Measurements from ENCODE around the gene CMTR1.

Gene CMTR1

DNA sequence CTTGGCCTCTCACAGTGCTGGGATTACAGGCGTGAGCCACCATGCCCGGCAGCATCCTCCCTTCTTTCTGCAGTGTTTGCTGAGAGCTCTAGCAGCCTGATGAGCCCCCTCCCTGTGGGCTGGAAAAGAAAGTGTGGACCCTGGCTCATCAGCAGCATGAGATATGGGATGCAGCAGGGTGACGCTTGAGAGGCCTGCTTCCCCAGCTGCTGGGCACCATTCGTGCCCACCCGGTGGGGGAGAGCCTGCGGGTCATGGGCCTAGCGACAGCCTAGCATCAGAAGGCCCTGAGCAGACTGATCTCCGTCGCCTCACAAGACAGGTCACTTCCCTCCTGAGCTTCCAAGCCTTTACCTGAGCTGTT is 82.7 kb downstream of the CMTR1 start:
- no peaks in the 10 kb centered on the region for H3K9me3 Mint-ChIP-seq
- peaks cover 52% of the 10 kb centered on the region for H3K4me1 Mint-ChIP-seq (ENCODE audit: low read depth)
- peaks cover 3% of the 10 kb centered on the region for H3K36me3 Mint-ChIP-seq (ENCODE audit: low read depth)
- H3K27me3 Mint-ChIP-seq (ENCODE audit: low read depth) = peaks cover 4% of the 10 kb centered on the region
- peak overlapping the region; percentile 98 for H3K27ac Mint-ChIP-seq
- H3K4me3 Mint-ChIP-seq = peak overlapping the region; percentile 64

DNA sequence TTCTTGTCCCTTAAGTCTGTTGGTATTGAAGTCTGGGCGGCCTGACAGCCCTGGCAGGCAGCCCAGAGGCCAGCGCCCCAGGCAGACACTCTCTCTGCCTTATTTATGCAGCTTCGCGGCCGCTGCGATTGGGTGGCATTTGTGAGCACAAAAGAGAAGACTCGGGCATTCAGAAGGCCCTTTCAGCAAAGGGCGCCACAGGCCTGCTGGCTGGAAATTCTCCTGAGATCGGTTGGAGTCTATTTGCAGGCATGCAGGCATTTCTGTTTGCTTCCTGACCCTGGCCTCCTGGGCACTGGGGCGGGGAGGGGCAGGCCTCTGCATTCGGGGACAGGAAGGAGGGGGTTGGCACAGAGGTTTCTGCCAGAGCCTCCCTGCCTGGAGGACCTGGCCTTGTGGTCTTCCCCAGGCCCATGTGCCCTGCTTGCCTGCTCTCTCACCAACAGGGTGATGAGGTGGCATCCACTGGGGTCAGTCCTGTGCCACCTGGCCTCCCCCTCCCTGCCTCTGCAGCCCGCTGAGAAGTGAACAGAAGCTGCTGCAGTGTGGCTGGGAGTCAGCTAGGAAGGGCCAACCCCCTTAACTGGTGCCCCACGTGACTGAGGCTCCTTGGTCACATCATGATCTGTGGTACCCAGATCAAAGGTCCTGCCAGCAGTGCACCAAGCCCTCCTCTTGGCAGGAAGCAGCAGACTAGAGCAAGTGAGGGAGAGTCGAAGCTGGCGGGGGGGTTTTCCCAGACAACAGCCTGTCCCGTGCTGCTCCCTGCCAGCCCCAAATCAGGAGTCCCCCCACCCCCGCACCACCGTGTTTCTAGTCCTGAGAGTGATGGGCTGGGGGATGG is 83.3 kb downstream of the CMTR1 start:
- peak overlapping the region; percentile 64 for H3K4me3 Mint-ChIP-seq
- H3K27me3 Mint-ChIP-seq (ENCODE audit: low read depth) = peaks cover 4% of the 10 kb centered on the region
- H3K36me3 Mint-ChIP-seq (ENCODE audit: low read depth) = peaks cover 3% of the 10 kb centered on the region
- peak overlapping the region; percentile 98 for H3K27ac Mint-ChIP-seq
- no peaks in the 10 kb centered on the region for H3K9me3 Mint-ChIP-seq
- peaks cover 52% of the 10 kb centered on the region for H3K4me1 Mint-ChIP-seq (ENCODE audit: low read depth)

DNA sequence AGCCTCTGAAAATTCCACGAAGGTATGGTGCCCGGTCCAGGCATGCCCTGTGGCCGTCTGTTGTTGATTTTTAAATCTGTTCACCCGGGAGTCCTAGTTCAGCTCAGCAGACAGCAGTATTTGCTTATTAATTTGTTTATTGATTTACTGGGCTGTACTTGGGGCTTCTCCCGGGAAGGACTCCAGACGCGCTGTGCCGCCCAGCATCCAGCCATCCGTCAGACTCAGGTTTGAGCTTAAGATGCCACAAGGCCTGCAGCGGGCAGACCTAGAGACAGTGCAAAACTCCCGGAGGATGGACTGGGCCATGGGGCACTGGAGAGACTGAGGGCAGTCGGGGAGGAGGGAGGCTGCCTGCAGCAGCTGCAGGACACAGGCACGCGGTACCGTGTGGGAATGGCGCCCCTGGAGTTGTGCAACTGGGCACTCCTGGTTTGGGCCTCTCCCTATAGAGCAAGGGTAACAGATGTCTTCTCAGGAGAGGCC is 83.9 kb downstream of the CMTR1 start:
- Mint-ChIP-seq H3K9me3 (no peaks in the 10 kb centered on the region), H3K36me3 (ENCODE audit: low read depth) (peaks cover 3% of the 10 kb centered on the region), H3K4me3 (peak overlapping the region; percentile 74), H3K27ac (peak overlapping the region; percentile 98), H3K4me1 (ENCODE audit: low read depth) (peaks cover 52% of the 10 kb centered on the region), H3K27me3 (ENCODE audit: low read depth) (peaks cover 4% of the 10 kb centered on the region)

- H3K27ac Mint-ChIP-seq = peak overlapping the region; percentile 98
- no peaks in the 10 kb centered on the region for H3K9me3 Mint-ChIP-seq
- peak overlapping the region; percentile 74 for H3K4me3 Mint-ChIP-seq
- H3K27me3 Mint-ChIP-seq (ENCODE audit: low read depth) = peaks cover 4% of the 10 kb centered on the region
- peaks cover 52% of the 10 kb centered on the region for H3K4me1 Mint-ChIP-seq (ENCODE audit: low read depth)
- H3K36me3 Mint-ChIP-seq (ENCODE audit: low read depth) = peaks cover 3% of the 10 kb centered on the region
These were observed 84.4 kb downstream of the CMTR1 start for GRCh38 chr6:37517411-37517812.

- Mint-ChIP-seq H3K27me3 (ENCODE audit: low read depth) (peaks cover 4% of the 10 kb centered on the region), H3K27ac (peak overlapping the region; percentile 98), H3K36me3 (ENCODE audit: low read depth) (peaks cover 3% of the 10 kb centered on the region), H3K9me3 (no peaks in the 10 kb centered on the region), H3K4me1 (ENCODE audit: low read depth) (peaks cover 52% of the 10 kb centered on the region), H3K4me3 (peak overlapping the region; percentile 12)
These were observed 85.1 kb downstream of the CMTR1 start for GRCh38 chr6:37518116-37518515.

DNA sequence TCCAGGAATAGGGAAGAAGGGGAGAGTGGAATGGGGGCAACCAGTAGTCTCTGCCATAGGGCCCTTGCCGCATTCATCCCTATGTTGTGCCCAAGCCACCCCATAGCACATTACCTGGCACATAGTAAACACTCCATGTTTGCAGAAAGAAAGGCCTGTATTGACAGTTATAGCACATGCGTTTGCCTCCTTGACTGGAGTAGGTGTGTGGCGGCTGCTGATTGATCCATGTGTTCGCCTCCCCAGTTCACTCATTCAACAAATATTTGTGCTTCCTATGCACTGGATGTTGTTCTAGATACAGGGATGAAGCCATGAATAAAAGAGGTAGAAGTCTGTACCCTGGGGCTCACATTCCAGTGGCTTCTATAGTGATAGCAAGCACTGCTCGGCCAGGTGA is 86.4 kb downstream of the CMTR1 start:
- no peaks in the 10 kb centered on the region for H3K36me3 Mint-ChIP-seq (ENCODE audit: low read depth)
- no peak overlapping the region for H3K4me3 Mint-ChIP-seq
- peaks cover 45% of the 10 kb centered on the region for H3K4me1 Mint-ChIP-seq (ENCODE audit: low read depth)
- H3K9me3 Mint-ChIP-seq = no peaks in the 10 kb centered on the region
- no peak overlapping the region for H3K27ac Mint-ChIP-seq
- H3K27me3 Mint-ChIP-seq (ENCODE audit: low read depth) = peaks cover under 1% of the 10 kb centered on the region

DNA sequence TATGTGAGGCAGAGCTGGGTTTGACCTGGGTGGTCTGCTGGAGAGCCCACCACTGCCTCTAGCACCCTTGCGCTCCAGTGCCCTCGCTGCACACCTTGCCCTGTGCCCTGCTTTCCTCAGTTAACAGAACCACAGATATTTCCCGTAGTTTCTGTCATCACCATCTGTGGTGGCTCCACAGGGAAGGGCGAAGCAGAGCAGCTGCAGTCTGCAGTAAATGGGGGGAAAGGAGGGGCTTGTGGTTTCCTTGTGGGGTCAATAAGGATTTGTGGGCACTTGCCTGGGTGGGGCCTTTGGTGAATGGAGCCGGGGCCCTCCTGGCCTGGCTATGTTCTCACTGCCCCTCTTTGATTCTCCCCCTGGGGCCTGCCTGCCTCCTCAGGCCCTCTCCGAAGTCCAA is 87.9 kb downstream of the CMTR1 start:
- Mint-ChIP-seq H3K4me3 (no peak overlapping the region), H3K36me3 (ENCODE audit: low read depth) (no peaks in the 10 kb centered on the region), H3K27ac (no peak overlapping the region), H3K9me3 (no peaks in the 10 kb centered on the region), H3K4me1 (ENCODE audit: low read depth) (peaks cover 31% of the 10 kb centered on the region), H3K27me3 (ENCODE audit: low read depth) (no peaks in the 10 kb centered on the region)

- peaks cover 24% of the 10 kb centered on the region for H3K4me1 Mint-ChIP-seq (ENCODE audit: low read depth)
- peaks cover 4% of the 10 kb centered on the region for H3K27me3 Mint-ChIP-seq (ENCODE audit: low read depth)
- no peak overlapping the region for H3K27ac Mint-ChIP-seq
- H3K9me3 Mint-ChIP-seq = no peaks in the 10 kb centered on the region
- H3K4me3 Mint-ChIP-seq = no peak overlapping the region
- H3K36me3 Mint-ChIP-seq (ENCODE audit: low read depth) = no peaks in the 10 kb centered on the region
These were observed 88.7 kb downstream of the CMTR1 start for GRCh38 chr6:37521674-37522073.

DNA sequence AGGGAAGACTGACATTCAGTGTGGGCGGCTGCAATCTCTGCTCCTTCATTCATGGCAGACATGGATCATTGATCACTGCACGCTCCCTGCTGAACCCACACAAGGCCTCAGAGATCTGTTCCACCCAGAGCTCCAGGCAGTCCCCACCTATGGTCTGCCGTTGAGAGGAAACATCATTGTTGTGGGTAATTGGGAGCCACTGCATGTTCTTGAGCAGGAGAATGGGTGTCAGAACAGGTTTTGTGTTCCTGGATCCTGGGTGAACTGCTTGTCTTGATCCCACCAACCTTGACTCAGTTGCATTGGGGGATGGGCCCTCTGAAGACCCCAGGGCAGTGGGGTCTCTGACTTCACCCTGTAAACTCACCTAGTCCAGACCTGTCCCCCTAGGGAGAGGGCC is 89.8 kb downstream of the CMTR1 start:
- Mint-ChIP-seq H3K9me3 (no peaks in the 10 kb centered on the region), H3K36me3 (ENCODE audit: low read depth) (no peaks in the 10 kb centered on the region), H3K27ac (no peak overlapping the region), H3K27me3 (ENCODE audit: low read depth) (peaks cover 12% of the 10 kb centered on the region), H3K4me3 (no peak overlapping the region), H3K4me1 (ENCODE audit: low read depth) (peaks cover 16% of the 10 kb centered on the region)

DNA sequence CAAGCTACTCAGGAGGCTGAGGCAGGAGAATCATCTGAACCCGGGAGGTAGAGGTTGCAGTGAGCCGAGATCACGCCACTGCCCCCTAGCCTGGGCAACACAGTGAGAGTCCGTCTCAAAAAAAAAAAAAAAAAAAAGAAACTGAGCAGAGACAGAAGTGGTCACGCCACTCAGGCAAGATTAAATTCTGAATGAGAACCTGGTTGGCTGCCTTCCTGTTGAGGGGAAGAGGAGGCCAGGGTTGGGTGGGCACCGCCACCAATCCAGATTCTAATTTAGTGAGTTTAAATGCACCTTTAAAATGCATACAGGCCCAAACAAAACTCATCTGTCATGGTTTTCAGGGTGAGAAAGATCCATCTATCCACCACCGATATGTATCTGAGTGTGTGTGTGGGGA is 90.4 kb downstream of the CMTR1 start:
- H3K4me1 Mint-ChIP-seq (ENCODE audit: low read depth) = peaks cover 11% of the 10 kb centered on the region

DNA sequence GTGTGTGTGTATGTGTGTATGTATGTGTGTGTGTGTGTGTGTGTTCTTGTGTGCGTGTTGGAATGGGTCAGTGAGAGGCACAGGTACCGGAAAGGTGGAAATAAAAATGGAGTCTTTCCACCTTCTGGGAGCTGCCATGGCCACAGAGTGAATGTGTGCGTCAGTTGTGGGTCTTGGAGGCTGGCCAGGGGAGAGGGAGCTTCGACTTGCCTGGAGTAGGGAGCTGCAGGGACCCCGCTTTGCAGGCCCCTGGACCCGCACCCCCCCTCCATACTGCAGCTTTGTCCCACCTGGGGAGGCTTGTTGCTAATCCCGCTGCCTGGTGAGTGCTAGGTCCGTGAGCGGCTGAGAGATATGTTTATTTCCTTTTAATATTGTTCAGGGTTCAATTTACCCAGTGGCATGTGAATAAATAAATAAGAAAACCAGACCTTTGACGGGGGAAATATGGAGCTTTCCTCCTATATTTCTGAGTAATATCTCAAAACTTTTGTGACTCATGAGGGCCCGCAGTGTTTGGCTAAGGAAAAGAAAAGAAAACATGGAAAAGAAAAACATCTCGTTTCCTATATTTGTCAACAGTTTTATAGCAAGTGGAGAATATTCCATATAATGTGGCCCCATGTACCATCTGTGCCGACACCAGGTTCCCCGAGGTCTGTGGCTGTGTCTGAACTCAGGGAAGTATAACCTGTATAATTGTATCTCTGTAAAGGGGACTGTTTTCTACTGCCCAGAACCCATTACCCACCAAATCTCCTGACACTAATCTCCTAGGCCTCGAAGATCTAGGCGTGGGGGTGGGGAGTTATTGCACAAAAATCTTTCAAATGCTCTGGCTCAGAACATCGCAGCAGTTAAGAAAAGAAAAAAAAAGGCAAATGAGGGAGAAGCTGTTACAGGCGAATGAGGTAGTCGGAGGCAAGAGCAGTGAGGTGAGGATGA is 91.3 kb downstream of the CMTR1 start:
- no peaks in the 10 kb centered on the region for H3K9me3 Mint-ChIP-seq
- peaks cover 3% of the 10 kb centered on the region for H3K4me1 Mint-ChIP-seq (ENCODE audit: low read depth)
- H3K36me3 Mint-ChIP-seq (ENCODE audit: low read depth) = no peaks in the 10 kb centered on the region
- no peak overlapping the region for H3K27ac Mint-ChIP-seq
- H3K4me3 Mint-ChIP-seq = no peak overlapping the region
- H3K27me3 Mint-ChIP-seq (ENCODE audit: low read depth) = peaks cover 12% of the 10 kb centered on the region

More for the DNA sequence above, 90.4 kb downstream of the CMTR1 start:
- H3K4me3 Mint-ChIP-seq = no peak overlapping the region
- no peaks in the 10 kb centered on the region for H3K36me3 Mint-ChIP-seq (ENCODE audit: low read depth)
- H3K27ac Mint-ChIP-seq = no peak overlapping the region
- peaks cover 12% of the 10 kb centered on the region for H3K27me3 Mint-ChIP-seq (ENCODE audit: low read depth)
- H3K9me3 Mint-ChIP-seq = no peaks in the 10 kb centered on the region

- peaks cover 12% of the 10 kb centered on the region for H3K27me3 Mint-ChIP-seq (ENCODE audit: low read depth)
- H3K4me3 Mint-ChIP-seq = no peak overlapping the region
- no peak overlapping the region for H3K27ac Mint-ChIP-seq
- H3K4me1 Mint-ChIP-seq (ENCODE audit: low read depth) = peaks cover 3% of the 10 kb centered on the region
- no peaks in the 10 kb centered on the region for H3K36me3 Mint-ChIP-seq (ENCODE audit: low read depth)
- no peaks in the 10 kb centered on the region for H3K9me3 Mint-ChIP-seq
These were observed 91.9 kb downstream of the CMTR1 start for GRCh38 chr6:37524970-37525318.

DNA sequence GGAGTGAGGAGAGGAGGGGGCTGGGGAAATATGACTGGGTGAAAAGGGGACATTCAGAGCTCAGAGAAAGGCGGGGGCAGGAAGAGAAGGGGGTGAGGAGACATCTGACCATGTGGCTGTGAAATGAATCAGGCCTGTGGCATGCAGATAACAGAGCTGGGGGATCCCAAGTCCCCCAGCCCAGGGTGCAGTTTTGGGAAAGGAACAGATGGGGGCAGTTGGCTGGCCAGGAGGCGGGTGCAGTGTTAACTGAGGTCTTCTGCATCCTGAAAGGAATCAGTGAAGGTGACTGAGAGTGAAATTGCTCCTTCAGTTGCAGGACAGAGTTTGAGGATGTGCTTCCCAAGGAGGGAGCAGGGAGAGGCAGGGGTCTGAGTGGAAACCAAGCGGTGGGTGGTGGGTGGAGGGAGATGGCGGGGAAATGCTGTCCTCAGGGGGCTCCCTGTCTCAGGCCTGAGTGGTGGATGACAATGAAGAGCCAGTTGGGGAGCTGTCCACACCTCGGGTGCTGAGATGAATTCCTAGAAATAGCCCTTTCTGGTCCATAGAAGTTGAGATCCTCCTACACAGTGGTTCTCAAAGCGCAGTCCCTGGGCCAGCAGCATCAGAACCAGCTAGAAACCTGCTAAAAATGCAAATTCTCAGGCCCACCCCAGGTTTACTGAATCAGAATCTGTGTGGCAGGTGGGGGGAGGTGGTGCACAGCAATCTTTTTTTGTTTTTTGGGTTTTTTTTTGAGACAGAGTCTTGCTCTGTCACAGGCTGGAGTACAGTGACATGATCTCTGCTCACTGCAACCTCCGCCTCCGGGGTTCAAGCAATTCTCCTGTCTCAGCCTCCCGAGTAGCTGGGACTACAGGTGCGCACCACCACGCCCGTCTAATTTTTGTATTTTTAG is 92.7 kb downstream of the CMTR1 start:
- Mint-ChIP-seq H3K27me3 (ENCODE audit: low read depth) (peaks cover 17% of the 10 kb centered on the region), H3K27ac (no peak overlapping the region), H3K4me1 (ENCODE audit: low read depth) (peaks cover 3% of the 10 kb centered on the region), H3K9me3 (no peaks in the 10 kb centered on the region), H3K36me3 (ENCODE audit: low read depth) (no peaks in the 10 kb centered on the region), H3K4me3 (no peak overlapping the region)

GRCh38 chr6:37528541-37528940 is 95.5 kb downstream of the CMTR1 start:
- peaks cover 42% of the 10 kb centered on the region for H3K27me3 Mint-ChIP-seq (ENCODE audit: low read depth)

More at GRCh38 chr6:37528541-37528940, 95.5 kb downstream of the CMTR1 start:
- Mint-ChIP-seq H3K4me1 (ENCODE audit: low read depth) (peaks cover 3% of the 10 kb centered on the region), H3K9me3 (no peaks in the 10 kb centered on the region), H3K27ac (no peak overlapping the region), H3K4me3 (no peak overlapping the region), H3K36me3 (ENCODE audit: low read depth) (no peaks in the 10 kb centered on the region)

All from T-helper 1 cell treated with Interleukin-12 subunit alpha and Interleukin-12 subunit beta and Interleukin-4 antibody, amounts not matched to agents 30 μg/mL and 1 μg/mL, for 36 hours (primary cell).